Measurements from ENCODE around the gene CINP. TPM values are rescaled to one million over a fixed set of nuclear protein-coding genes. Genes with fewer than 3 reads are reported as not detected.

The CINP gene
- total and polyA plus RNA-seq, 9 of the 15 experiments (the other 6 are each of a cell fraction or from before 2014, with no cell fraction given) = 36.3 to 63.2 (median 43.7) TPM

DNA sequence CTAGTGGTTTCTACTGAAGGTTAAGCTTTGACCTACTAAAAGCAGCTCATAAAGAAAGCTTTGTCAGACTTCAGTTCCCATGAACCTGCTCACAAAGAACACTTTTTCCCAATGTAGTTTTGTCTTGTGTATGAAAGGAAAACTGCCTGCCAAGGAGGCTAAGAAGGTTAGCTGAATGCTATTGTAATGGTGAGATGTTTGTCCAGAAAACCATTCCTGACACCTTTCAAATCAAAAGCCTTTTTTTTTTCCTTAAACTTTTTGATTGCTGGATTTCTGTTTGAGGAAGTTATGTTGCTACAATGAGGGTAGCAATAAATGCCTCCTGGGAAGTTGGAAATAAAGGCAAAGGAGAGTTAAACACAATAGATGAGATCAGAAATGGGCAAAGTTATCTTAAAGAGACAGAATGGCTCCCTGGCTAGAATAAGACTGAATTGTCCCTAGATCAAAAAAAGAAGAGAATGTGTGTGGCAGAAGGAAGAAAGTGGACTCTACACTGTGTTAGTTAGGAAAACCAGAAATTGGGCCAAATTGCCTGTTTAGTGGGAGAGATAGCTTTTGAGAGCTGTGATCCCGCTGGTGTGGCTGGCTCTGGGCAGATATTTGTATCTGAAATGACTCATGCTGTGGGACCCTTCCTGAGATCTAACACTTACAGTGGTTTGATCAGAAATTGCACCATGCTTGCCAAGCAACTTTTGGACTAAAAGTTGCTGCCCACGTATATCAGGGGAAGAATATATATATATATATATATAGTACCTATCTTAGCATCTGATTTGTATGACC lies 27.6 kb upstream of the CINP start:
- Histone ChIP-seq H3K9me1 (ENCODE audit: control insufficient read depth, insufficient read depth, low read length) (no peaks in the 10 kb centered on the region), H3K36me3 (ENCODE audit: control insufficient read depth, insufficient read depth, low read length) (no peaks in the 10 kb centered on the region), H3K27ac (ENCODE audit: extremely low read depth, low read depth, low read length) (no peak overlapping the region), H3K79me2 (ENCODE audit: control insufficient read depth, insufficient read depth, low read length) (no peaks in the 10 kb centered on the region; the same call in 2 of the 3 replicates), H3K4me3 (no peak overlapping the region), H3K27me3 (ENCODE audit: control insufficient read depth in 2 of 2, insufficient read depth in 2 of 2, low read length in 2 of 2) (no peaks in the 10 kb centered on the region), H2AFZ (ENCODE audit: low read depth, low read length) (no peak overlapping the region), H3K9me3 (replicated peaks; ENCODE audit: control insufficient read depth, insufficient read depth, low read depth, low read length) (no peaks in the 10 kb centered on the region), H4K20me1 (replicated peaks; ENCODE audit: control insufficient read depth, insufficient read depth, low read length) (no peaks in the 10 kb centered on the region), H3K4me2 (ENCODE audit: insufficient read depth, low read length) (no peak overlapping the region), H3K9ac (ENCODE audit: insufficient read depth in 1 of 2, low read depth in 2 of 2, low read length in 2 of 2) (no peak overlapping the region), H3K4me1 (replicated peaks in 1 of 2; ENCODE audit: control insufficient read depth in 2 of 2, insufficient read depth in 2 of 2, low read length in 2 of 2) (peaks cover 0 to 4% of the 10 kb centered on the region in 2 experiments; a peak in 1 of 5 replicates)
- no TSS peak for BruUV-seq (replicated peaks)
- WGBS (ENCODE audit: insufficient coverage, low coverage, missing lambda C conversion rate) = 22% methylated on average over 2 of the region's 2 CpGs
- intact Hi-C loops (cut with micrococcal nuclease) = no loop called here
- TF ChIP-seq IFI16 (CRISPR knock-in tag; IDR thresholded peaks at IDR 0.05) = no peak
- no peak for TF ChIP-seq ARNT (IDR thresholded peaks at IDR 0.05)
- TF ChIP-seq KHSRP (IDR thresholded peaks at IDR 0.05) = no peak
- no peak for TF ChIP-seq POLR2H (tag; IDR thresholded peaks at IDR 0.05; ENCODE audit: low read depth)
- TF ChIP-seq, protein P1, sequence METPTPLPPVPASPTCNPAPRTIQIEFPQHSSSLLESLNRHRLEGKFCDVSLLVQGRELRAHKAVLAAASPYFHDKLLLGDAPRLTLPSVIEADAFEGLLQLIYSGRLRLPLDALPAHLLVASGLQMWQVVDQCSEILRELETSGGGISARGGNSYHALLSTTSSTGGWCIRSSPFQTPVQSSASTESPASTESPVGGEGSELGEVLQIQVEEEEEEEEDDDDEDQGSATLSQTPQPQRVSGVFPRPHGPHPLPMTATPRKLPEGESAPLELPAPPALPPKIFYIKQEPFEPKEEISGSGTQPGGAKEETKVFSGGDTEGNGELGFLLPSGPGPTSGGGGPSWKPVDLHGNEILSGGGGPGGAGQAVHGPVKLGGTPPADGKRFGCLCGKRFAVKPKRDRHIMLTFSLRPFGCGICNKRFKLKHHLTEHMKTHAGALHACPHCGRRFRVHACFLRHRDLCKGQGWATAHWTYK (CRISPR knock-in tag; IDR thresholded peaks at IDR 0.05) = no peak
- TF ChIP-seq CHD1 (IDR thresholded peaks at IDR 0.05; ENCODE audit: low read length) = no peak
- TF ChIP-seq, protein P2, sequence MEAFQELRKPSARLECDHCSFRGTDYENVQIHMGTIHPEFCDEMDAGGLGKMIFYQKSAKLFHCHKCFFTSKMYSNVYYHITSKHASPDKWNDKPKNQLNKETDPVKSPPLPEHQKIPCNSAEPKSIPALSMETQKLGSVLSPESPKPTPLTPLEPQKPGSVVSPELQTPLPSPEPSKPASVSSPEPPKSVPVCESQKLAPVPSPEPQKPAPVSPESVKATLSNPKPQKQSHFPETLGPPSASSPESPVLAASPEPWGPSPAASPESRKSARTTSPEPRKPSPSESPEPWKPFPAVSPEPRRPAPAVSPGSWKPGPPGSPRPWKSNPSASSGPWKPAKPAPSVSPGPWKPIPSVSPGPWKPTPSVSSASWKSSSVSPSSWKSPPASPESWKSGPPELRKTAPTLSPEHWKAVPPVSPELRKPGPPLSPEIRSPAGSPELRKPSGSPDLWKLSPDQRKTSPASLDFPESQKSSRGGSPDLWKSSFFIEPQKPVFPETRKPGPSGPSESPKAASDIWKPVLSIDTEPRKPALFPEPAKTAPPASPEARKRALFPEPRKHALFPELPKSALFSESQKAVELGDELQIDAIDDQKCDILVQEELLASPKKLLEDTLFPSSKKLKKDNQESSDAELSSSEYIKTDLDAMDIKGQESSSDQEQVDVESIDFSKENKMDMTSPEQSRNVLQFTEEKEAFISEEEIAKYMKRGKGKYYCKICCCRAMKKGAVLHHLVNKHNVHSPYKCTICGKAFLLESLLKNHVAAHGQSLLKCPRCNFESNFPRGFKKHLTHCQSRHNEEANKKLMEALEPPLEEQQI (IDR thresholded peaks at IDR 0.05) = no peak
- peak; percentile 44; the same call in 1 of the 2 replicates for TF ChIP-seq JUND (IDR thresholded peaks at IDR 0.05; ENCODE audit: borderline replicate concordance, low read depth, low read length)
- TF ChIP-seq JUND (tag; IDR thresholded peaks at IDR 0.05; ENCODE audit: borderline replicate concordance, low read depth, low read length) = no peak
- ChIA-PET POLR2A (interaction anchor here (0.6 kb wide), 3 partner anchors 28 to 618 kb away, joined by 3 to 4 read pairs (median 4); no protein-coding TSS in a partner anchor), CTCF (ENCODE audit: low intra/inter-chr PET ratio) (interaction anchor here (0.6 kb wide), 1 partner anchor 121 kb away, joined by 5 read pairs; no protein-coding TSS in a partner anchor)
- no peak for DNase-seq (ENCODE audit: extremely low read depth in 1 of 4, low spot score in 3 of 4)
- FAIRE-seq = no peak
- in situ Hi-C loops (cut with MboI) = no loop called here
- ATAC-seq = no peak
